HG03558 (cell line): ENCODE data around the gene TBC1D3B.
"Not testable (repeated sequence)": the region's sequence is repeated elsewhere in the genome, so short reads cannot be mapped to it uniquely, and the experiment has no call there.

Source experiments
- ATAC-seq: cut with Tn5 transposase; IDR thresholded peaks from one replicate; pipeline ENCODE4 v1.9.1; 2021; ENCODE audit warnings: moderate number of reproducible peaks; ENCODE audit not compliant: unreplicated experiment; ENCODE audit errors: extremely low read depth

TBC1D3B gene

DNA sequence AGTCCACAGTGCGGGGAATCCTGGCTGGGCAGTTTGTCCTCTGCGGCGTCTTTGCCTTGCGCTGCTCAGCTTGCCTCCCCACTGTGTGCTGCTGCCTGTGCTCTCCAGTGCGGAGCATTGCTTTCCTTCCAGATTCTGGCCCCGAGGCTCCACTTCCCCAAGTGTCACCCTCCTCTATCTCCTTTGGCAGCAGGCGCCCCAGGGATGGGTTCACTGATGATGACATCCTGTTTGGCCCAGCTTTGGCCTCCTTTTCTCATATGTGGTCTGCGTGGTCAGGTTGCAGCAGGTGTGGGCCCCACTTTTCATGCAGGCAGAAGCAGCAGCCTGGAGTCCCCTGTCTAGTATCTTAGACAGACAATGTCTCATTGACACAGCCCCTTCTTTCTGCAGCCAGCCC is 25.1 kb upstream of the TBC1D3B start:
- not testable (repeated sequence) for ATAC-seq

GRCh38 chr17:36201102-36201501 is 24.7 kb upstream of the TBC1D3B start:
- not testable (repeated sequence) for ATAC-seq

- no peak for ATAC-seq
Measured at GRCh38 chr17:36198831-36199465, 22.5 kb upstream of the TBC1D3B start.

DNA sequence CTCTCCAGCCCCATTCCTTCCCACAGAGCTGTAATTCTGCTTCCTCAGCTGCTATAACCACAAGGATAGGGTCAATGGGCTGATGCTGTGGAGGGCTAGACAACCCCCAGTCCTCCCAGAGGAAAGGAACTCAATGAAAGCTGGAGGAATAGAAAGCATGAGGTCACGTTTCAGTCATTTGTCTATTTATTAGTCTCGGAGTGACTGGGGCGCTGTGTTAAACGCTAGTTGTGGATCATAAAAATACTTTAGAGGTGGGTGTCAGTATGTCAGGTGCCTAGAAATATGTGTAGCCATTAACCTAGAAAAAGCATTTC is 20.9 kb upstream of the TBC1D3B start:
- no peak for ATAC-seq

GRCh38 chr17:36196131-36196486 is 19.7 kb upstream of the TBC1D3B start:
- no peak for ATAC-seq

GRCh38 chr17:36195434-36196130 is 19.1 kb upstream of the TBC1D3B start:
- no peak for ATAC-seq

DNA sequence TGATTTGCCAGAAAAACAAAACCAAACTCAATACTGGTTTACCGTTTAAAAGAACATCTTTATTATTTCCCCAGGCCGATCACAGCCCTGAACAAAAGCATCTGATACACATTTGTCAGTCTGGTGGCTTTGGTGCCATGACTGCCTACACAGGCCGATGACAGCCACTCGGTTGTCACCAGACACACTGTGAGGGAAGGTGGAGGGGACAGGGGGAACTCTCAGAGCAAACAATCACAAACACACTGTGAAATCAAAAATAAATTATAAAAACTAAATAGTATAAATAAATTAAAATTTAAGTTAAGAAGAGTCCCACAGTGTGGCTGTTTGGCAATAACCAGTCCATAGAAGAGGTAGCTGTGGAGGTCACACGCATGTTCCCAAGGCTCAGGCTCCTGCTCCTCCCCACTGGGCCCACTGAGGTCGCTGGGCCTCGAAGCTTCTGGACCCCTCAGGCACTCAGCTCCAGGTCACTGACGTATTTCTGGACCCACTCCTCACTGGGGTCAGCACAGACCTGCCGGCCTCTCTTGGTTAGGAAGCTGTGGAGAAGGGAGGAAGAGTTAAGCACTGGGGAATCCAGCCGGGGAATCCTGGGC is 18.5 kb upstream of the TBC1D3B start:
- ATAC-seq, result not testable (repeated sequence)

DNA sequence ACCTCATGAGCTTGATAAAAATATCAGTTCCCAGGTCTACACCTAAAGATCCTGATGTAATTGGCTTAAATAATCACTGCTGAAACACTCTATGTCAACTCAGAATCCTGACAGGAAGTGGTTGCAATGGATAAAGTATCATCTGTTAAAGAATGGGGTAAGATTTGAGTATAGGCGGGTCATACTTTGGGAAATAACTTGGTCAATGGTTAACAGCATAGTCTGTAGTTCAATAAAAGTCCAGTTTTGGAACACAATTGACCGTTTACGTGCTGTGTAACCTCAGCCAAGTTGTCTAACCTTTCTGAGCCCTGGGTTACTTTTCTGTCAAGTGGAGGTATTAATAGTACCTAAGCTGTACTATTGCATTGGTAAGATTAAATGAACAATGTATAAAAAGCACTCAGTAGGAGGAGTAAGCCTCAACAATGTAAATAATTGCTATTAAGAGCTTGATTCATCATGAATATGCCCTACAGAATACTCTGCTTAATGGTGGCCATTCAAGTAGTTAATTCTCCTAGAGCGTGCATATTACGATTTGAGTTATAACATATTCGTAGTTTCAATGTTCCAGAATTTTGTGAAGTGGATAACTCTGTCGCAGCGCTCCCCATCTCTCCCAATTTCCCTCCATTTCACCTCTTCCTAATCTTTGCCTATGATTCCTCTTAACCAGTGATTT is 17.9 kb upstream of the TBC1D3B start:
- not testable (repeated sequence) for ATAC-seq

GRCh38 chr17:36193216-36193775 is 16.9 kb upstream of the TBC1D3B start:
- no peak for ATAC-seq

GRCh38 chr17:36190549-36191330 is 14.3 kb upstream of the TBC1D3B start:
- ATAC-seq, result not testable (repeated sequence)

DNA sequence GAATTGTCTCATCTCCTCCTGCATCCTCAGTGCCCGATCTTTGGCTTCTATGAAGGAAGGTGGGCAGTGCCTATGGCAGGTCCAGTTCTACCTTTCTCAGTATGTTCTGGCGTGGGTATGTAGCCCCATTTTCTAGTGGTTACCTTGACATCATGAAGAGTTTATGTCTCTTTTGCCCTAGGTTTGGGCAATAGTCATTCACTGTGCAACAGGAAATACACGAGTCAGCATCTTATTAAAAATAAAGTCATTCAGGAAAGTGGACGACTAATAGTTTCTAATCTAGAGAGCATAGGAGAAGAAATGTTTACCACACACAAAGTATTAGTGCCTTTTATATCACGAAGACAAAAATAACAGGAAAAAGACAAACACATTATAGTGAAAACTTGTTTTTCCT is 13.6 kb upstream of the TBC1D3B start:
- ATAC-seq, result not testable (repeated sequence)

- no peak for ATAC-seq
Measured at GRCh38 chr17:36188891-36189306, 12.5 kb upstream of the TBC1D3B start.

DNA sequence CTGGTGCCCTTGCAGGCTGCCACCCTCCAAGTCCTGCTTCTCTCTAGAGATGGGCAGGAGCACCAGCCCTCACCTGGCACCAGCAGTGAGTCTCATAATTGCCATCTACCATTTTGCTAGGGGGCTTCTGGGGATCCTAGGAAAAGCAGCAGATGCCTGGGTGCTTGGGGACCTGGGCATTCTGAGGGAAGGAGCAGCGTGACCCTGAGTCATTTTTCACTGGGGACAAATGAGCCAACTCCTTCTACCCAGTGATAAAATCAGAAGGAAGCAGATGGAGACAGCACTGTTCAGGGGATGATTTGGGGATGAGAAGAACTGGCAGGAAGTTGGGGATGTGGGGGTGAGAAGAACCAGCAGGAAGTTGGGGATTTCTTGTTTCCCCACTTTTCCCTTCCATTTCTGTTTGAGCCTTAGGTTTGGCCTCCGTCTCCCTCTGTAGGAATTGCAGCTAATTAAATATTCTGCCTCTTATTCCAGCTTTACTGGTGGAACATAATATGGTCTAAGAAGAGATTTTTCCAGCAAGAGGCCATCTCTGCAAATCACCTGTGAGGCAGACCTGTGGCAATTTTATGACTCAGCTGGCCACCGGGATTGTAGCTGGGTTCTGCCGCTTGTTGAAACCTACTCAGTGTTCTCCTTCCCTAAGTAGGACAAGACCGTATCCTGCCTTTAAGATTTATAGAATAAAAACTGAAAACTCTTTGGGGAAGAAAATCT is 11.7 kb upstream of the TBC1D3B start:
- ATAC-seq, result not testable (repeated sequence)

DNA sequence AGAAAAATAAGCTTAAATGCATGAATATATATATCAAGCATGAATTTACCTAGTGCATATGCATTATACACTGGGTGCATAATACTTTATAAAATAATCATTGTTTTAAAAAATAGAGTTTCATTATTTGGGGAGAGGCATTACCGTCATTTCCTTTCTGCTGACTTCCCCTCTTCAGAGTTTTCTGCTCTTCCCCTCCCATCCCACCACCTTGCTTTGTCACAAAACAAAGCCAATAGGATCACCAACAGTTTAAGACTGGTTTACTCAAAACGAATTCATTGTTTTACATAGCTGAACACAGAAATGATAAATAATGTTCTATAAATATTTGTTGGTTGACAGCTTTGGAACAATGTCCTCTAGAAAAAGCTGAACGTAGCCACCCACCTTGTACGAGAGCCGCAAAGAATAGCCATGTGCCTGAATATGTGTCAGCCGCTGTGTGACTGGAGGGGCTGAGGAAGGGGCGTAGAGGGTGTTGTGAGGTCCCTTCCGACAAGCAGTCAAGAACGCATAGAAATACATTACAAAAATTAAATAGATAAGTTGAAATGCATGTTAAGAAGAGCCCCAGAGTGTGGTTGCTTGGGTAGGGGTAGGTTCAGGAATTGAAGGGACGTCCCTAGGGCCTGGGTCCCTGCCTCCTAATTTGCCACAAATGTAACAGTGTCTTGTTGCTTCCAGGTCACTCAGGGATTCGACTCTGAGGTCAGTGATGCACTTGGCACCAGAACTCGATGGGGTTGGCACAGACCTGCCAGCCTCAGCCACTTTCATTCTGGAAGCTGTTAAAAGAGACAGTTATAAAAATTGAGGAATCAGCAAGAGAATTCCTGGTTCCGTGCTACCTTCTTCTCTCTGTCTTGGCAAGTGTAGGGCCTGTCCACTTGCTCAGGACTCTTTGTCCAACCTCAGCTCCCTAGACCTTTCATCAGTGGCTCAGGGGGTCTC is 10.7 kb upstream of the TBC1D3B start:
- not testable (repeated sequence) for ATAC-seq

- ATAC-seq, result no peak
Measured at GRCh38 chr17:36185416-36185815, 9.0 kb upstream of the TBC1D3B start.

- ATAC-seq, result no peak
Measured at GRCh38 chr17:36184023-36184765, 7.8 kb upstream of the TBC1D3B start.

DNA sequence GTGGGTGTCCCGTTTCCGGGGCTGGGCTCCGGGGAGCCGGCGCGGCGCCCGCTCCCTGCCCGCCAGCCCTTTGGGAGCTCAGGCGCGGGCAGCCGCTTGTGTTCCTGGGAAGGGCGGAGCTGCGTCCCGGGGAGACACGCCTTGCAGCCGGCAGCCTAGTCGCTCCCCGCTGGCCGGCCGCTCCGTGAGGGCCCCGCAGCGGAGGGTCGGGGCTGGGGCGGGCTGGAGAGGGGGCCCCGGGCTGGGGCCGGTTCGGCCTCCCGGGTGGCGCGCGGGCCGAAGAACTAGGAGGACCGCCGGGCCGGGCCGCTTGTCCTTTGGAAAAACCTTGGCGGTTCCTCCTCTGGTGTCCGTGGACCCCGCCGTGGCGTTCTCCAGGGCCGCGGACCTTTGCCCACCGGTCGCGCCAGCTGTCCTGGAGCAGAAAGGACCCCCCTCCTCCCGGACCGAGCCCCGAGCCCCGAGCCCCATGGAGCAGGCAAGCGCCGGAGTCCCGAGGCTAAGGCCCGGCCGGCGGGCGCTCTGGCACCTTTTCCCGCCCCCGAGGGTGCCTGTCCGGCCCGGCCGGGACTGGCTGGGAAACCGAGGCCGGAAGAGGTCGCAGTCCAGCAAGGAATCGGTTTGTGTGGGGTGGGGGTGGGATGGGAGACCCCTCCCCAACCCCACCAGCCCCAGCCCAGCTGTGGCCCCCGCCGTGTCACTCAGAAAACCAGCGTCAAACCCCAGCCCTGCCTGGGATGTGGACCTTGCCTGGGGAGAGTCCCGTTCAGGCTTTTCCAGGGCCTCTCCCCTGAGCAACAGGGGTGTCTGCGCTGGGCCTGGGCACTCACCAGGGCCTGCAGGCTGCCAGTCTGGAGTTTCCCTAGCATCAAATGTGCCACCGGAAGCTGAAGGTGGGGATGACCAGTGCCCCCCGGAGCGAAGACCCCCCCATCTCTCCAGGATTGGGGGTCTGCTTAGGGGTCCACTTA is 6.8 kb upstream of the TBC1D3B start:
- ATAC-seq, result no peak
